ENCODE measurements around the gene DES. TPM values are rescaled to one million over a fixed set of nuclear protein-coding genes. Genes with fewer than 3 reads are reported as not detected.

DES gene
- total RNA-seq, 1 donor, result 20.7 TPM

DNA sequence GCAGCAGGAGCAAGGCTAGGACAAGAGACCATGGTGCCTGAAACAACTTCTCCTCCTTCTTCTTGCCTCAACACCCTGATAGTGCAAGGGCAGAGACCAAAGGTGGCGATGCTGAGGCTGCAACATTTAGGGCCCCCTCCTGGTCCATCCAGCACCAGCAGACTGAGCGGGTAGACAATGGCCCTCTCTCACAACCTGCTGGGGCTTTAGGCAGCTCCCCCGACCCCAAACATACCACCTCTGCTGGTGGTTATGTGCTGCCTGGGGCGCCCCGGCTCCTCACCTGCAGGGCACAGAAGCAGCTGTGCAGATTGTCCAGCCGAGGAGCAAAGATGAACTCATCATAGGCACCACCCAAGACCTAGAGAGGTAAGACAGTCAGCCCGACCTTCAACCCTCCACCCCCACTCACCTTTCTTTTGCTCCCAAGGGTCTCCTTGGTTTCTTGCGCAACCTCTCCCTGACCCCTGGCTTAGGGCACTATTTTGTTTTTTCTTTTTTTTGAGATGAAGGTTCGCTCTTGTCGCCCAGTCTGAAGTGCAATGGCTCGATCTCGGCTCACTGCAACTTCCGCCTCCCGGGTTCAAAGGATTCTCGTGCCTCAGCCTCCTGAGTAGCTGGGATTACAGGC is 34.0 kb upstream of the DES start:
- TF ChIP-seq, protein P1, sequence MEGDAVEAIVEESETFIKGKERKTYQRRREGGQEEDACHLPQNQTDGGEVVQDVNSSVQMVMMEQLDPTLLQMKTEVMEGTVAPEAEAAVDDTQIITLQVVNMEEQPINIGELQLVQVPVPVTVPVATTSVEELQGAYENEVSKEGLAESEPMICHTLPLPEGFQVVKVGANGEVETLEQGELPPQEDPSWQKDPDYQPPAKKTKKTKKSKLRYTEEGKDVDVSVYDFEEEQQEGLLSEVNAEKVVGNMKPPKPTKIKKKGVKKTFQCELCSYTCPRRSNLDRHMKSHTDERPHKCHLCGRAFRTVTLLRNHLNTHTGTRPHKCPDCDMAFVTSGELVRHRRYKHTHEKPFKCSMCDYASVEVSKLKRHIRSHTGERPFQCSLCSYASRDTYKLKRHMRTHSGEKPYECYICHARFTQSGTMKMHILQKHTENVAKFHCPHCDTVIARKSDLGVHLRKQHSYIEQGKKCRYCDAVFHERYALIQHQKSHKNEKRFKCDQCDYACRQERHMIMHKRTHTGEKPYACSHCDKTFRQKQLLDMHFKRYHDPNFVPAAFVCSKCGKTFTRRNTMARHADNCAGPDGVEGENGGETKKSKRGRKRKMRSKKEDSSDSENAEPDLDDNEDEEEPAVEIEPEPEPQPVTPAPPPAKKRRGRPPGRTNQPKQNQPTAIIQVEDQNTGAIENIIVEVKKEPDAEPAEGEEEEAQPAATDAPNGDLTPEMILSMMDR (IDR thresholded peaks at IDR 0.05; ENCODE audit: insufficient read depth, low read depth, low read length), result no peak
- DNase-seq (ENCODE audit: low read depth), result no peak

GRCh38 chr2:219384859-219385258 is 33.3 kb upstream of the DES start:
- H3K4me3 ChIP-seq (ENCODE audit: low read depth, low read length), result no peak overlapping the region
- DNase-seq (ENCODE audit: low read depth), result peak; percentile 91
- TF ChIP-seq, protein P1 (IDR thresholded peaks at IDR 0.05; ENCODE audit: insufficient read depth, low read depth, low read length), result no peak

More for the DNA sequence above, 34.0 kb upstream of the DES start:
- H3K4me3 ChIP-seq (ENCODE audit: low read depth, low read length), result no peak overlapping the region

GRCh38 chr2:219385958-219386520 is 32.1 kb upstream of the DES start:
- H3K4me3 ChIP-seq (ENCODE audit: low read depth, low read length), result peak overlapping the region; percentile 86
- TF ChIP-seq, protein P1 (IDR thresholded peaks at IDR 0.05; ENCODE audit: insufficient read depth, low read depth, low read length), result no peak
- no peak for DNase-seq (ENCODE audit: low read depth)

DNA sequence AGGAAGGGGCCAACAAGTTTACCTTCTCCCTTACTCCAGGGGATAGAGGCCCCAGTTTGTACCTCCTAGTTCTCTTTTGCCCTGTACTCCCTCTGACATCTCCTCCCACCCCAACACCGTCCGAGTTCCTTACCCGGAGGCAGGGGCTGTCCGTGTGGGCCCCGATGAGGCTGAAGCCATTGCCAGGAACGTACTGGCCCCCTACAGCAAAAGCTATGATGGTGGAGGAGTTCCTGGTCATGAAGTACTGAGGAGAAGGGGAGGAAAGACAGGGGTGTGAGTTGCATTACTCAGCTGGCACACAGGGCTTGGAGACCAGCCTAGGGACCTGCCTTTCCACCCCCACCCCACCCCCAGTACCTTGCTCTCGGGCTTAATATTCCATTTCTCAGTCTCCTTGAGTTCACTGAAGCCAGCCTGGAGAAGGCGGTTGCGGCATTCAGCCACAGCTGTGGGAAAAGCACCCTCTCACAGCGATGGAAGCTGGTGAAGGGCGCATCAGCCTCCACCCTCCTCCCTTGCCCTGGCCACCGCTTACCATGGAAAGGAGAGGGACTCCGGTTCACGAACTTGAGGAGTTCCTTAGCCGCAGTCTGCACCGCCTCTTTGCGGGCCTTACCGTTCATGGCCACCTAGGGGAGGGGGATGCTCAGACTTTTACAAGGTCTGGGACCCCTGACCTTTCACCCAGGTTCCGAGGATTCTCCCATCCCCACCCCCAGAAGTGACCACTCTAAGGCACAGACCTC is 31.5 kb upstream of the DES start:
- peak overlapping the region; percentile 86 for H3K4me3 ChIP-seq (ENCODE audit: low read depth, low read length)
- DNase-seq (ENCODE audit: low read depth), result no peak
- TF ChIP-seq, protein P1 (IDR thresholded peaks at IDR 0.05; ENCODE audit: insufficient read depth, low read depth, low read length), result no peak

- peak; percentile 86 for DNase-seq (ENCODE audit: low read depth)
- TF ChIP-seq, protein P1 (IDR thresholded peaks at IDR 0.05; ENCODE audit: insufficient read depth, low read depth, low read length), result no peak
- H3K4me3 ChIP-seq (ENCODE audit: low read depth, low read length), result peak within 1 kb of the TSS; percentile 86
Observed at GRCh38 chr2:219387306-219388120, 30.7 kb upstream of the DES start, which contains the start of gene DNPEP. Gene DNPEP (minus strand): TSS chr2:219387912. CDS start chr2:219387794, 118 bp downstream.

- peak; percentile 98 for DNase-seq (ENCODE audit: low read depth)
- peak overlapping the region; percentile 43 for H3K4me3 ChIP-seq (ENCODE audit: low read depth, low read length)
- TF ChIP-seq, protein P1 (IDR thresholded peaks at IDR 0.05; ENCODE audit: insufficient read depth, low read depth, low read length), result peak; percentile 59
Observed at GRCh38 chr2:219388121-219388906, 29.9 kb upstream of the DES start.

Data from fibroblast of villous mesenchyme (primary cell).